H7 (cell line): ENCODE data around the gene TAF3. TPM values are rescaled to one million over a fixed set of nuclear protein-coding genes. Genes with fewer than 3 reads are reported as not detected.

Source experiments
- DNase-seq: peaks from one replicate; pipeline ENCODE4 v3.0.0; 2012
- H3K27me3 ChIP-seq: 2 replicates; pipeline ENCODE4 v1.6.0; 2011; ENCODE audit warnings: mild to moderate bottlenecking, low read length; ENCODE audit not compliant: control insufficient read depth, insufficient read depth
- H3K36me3 ChIP-seq: replicated peaks from 2 replicates; pipeline ENCODE4 v1.5.1; 2011; ENCODE audit warnings: low read length; ENCODE audit not compliant: control insufficient read depth, insufficient read depth
- H3K4me3 ChIP-seq: 2 replicates; pipeline ENCODE4 v1.5.1; 2011; ENCODE audit warnings: low read depth, mild to moderate bottlenecking, control low read depth, low read length, moderate library complexity; ENCODE audit not compliant: insufficient read depth
- total RNA-seq: library from RNA; depleted of rRNA; stranded (reverse); fragments of >200 nt; shearing (Covaris generic); gene quantifications from 2 replicates; pipeline ENCODE4 v1.2.3, GENCODE V29; 2014

The TAF3 gene
- total RNA-seq, 1 experiment from 2014 or later: 1.5 TPM

DNA sequence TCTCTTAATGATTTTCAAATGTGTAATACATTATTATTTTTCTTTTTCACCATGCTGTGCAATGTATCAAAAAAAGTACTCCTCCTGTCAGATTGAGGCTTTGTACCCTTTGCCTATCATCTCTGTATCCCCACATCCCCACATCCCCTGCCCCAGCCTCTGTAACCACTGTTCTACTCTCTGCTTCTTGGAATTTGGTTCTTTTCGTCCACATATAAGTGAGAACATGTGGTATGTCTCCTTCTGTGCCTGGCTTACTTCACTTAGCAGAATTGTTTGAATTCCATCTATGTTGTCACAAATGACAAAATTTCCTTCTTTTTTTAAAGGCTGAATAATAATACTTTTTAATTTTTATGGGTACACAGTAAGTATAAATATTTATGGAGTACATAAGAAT, 13.8 kb downstream of the TAF3 start:
- no peak overlapping the region for H3K4me3 ChIP-seq
- DNase-seq: no peak
- no peaks in the 10 kb centered on the region for H3K36me3 ChIP-seq
- no peaks in the 10 kb centered on the region for H3K27me3 ChIP-seq

DNA sequence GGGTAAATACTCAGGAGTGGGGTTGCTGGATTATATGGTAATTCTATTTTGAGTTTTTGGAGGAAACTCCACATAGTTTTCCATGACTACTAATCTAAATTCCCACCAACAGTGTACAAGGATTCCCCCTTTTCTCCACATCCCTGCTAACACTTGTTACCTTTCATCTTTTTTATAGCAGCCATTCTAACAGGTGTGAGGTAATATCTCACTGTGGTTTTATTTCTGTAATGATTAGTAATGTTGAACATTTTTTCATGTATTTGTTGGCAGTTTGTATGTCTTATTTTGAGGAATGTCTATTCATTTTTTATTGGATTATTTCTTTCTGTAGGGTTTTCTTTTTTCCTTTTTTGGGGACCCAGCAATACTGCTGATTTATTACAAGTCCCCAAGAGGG, 14.9 kb downstream of the TAF3 start:
- no peak for DNase-seq
- Histone ChIP-seq H3K4me3 (no peak overlapping the region), H3K36me3 (no peaks in the 10 kb centered on the region), H3K27me3 (no peaks in the 10 kb centered on the region)

DNA sequence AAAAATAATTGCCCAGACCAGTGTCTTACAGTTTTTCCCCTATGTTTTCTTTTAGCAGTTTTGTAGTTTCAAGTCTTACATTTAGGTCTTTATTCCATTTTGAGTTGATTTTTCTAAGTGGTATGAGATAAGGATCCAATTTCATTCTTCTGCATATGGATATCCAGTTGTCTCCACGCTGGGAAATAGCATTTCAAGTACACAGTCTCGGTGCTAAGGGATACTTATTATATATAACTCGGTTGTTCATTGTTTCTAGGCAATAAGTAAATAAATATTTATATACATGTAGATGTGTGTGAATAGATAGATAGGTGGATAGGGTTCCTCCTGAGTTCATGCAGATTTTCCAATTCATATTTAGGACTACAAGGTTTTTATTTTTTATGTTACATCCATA, 16.0 kb downstream of the TAF3 start:
- no peak for DNase-seq
- Histone ChIP-seq H3K27me3 (no peaks in the 10 kb centered on the region), H3K4me3 (no peak overlapping the region), H3K36me3 (no peaks in the 10 kb centered on the region)

DNA sequence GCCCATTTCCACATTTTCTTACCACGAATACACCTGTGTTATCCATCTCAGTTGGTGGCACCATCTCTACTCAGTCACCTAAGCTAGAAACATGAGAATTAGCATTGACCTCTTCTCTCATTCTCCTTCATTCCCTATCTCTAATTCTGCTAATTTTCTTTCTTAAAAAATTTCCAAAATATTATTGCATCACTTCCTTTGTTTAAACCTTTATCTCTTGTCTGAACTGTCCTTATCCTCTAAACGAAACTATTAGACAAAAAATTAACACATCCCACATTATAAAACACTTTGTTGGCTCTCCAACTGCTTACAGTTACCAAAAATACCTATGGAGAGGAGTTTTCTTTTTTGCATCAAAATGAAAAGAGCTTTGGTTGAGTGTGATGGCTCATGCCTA, 18.3 kb downstream of the TAF3 start:
- no peaks in the 10 kb centered on the region for H3K27me3 ChIP-seq
- H3K36me3 ChIP-seq: no peaks in the 10 kb centered on the region
- no peak overlapping the region for H3K4me3 ChIP-seq
- DNase-seq: no peak

DNA sequence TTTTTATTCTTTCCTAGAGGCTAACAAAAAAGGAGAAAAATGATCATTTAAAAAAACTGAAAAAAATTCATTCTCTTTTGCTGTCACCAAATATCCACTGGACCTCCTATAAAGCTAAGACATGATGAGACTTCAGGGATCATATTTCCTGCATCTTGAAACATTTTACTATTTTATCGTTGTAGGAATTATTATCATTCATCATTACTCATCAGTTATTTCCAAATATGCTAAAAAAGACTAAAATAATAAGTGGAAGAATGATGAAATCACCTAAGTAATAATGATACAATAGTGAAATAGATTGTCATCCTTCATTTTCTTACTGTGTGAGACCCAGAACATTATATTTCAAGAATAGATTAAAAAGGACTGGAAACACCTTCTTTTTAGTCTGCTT, 28.3 kb downstream of the TAF3 start:
- H3K27me3 ChIP-seq: no peaks in the 10 kb centered on the region
- no peak for DNase-seq
- H3K36me3 ChIP-seq: no peaks in the 10 kb centered on the region
- no peak overlapping the region for H3K4me3 ChIP-seq

DNA sequence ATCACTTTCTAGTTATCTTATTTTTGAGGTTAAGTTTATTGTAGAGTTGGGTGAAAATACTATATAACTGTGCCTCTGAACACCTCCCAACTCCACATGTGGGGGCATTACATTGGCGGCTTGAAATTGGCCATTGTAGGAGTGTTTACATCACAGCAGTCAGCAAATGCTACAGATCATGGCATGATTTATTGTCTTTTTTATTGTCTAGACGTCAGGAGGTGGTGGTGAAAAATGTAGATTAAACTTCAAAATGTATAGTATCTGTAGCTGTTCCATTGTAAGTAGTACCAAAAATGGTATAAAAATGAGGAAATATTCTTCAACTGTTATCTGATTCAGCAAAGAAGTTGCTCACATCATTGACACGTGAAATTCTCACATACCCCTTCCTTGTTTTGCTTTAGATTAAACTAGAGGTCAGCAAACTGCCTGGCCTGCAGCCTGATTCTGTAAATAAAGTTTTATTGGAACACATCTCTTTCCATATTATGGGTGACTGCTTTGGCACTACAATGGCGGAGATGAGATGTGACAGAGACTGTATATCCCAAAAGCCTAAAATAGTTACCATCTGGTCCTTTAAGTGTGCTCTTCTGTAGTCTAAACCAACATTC, 35.0 kb downstream of the TAF3 start:
- no peak overlapping the region for H3K4me3 ChIP-seq
- no peaks in the 10 kb centered on the region for H3K27me3 ChIP-seq
- H3K36me3 ChIP-seq: no peaks in the 10 kb centered on the region
- no peak for DNase-seq

DNA sequence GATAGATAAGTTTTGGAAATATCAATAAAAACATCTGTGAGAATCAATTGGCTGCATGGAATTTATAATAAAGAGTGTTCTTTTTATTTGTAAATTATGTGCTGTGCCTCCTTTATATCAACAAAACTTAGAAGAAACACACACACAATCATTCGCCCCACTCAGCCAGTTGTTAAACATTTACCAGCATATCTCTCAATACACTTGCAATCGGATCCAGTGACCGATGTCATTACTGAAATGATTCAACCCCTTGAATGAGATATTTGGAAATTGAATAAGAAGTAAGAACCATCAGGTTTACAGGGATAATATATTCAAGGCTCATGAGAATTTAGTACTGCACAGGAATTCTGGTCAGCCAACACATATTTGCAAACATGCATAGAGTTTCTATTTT, 35.6 kb downstream of the TAF3 start:
- Histone ChIP-seq H3K27me3 (no peaks in the 10 kb centered on the region), H3K36me3 (no peaks in the 10 kb centered on the region), H3K4me3 (no peak overlapping the region)
- DNase-seq: no peak

DNA sequence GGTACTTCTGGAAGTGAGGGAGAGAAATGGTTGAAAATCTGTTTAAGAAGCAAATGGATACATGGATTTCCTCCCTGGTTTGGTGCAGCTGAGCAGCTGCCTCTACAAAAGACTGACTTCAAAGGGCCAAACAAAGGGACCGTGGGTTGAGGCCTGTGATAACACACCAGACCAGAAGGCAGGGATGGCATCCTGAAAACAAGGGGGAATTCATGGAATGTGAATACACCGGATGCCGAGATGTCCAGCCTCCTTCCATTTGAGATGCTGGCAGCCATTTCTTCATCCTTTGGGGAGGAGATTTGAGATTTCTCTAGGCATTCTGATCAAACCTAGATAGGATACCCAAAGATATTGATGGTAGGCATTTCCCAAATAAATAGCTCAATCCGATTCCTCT, 36.9 kb downstream of the TAF3 start:
- H3K27me3 ChIP-seq: no peaks in the 10 kb centered on the region
- no peak overlapping the region for H3K4me3 ChIP-seq
- DNase-seq: peak; percentile 39
- no peaks in the 10 kb centered on the region for H3K36me3 ChIP-seq

DNA sequence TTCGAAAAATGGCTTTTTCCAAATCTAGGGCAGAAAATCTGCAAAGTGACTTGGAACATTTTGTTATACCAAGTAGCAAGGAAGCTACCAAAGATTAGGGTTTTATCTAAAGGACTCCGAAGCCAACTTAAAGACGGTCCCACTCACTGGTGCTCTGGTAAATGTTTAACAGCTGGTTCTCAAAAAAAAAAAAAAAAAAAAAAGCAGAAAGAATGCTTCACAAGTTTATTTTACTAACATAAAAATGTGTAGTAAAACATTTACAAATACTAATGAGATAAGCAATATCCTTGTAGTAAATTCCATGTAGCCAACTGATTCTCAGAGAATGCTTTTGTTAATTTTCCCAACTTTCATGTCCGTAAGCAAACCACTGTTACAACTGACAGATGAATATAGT, 38.4 kb downstream of the TAF3 start:
- no peak for DNase-seq
- H3K36me3 ChIP-seq: no peaks in the 10 kb centered on the region
- no peaks in the 10 kb centered on the region for H3K27me3 ChIP-seq
- no peak overlapping the region for H3K4me3 ChIP-seq

DNA sequence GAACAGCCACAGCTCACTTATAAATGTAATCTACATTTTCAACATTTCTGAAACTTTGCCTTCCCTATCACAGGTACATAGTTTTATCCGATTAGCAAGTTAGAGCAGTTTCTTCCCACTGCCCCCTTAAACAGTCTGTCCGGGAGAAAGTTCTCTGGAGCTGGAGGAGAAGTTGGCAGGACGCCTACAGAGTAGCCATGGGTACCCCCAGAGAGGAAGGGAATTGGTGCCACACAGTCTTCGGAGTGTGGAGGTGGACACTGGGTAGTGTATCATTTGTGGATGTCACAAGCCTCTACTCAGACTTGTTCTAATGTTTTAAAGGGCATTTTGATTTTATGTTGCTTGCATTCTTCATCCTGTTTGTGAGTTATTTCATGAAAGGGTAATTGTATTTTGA, 39.0 kb downstream of the TAF3 start:
- H3K27me3 ChIP-seq: no peaks in the 10 kb centered on the region
- H3K4me3 ChIP-seq: no peak overlapping the region
- no peaks in the 10 kb centered on the region for H3K36me3 ChIP-seq
- DNase-seq: no peak

DNA sequence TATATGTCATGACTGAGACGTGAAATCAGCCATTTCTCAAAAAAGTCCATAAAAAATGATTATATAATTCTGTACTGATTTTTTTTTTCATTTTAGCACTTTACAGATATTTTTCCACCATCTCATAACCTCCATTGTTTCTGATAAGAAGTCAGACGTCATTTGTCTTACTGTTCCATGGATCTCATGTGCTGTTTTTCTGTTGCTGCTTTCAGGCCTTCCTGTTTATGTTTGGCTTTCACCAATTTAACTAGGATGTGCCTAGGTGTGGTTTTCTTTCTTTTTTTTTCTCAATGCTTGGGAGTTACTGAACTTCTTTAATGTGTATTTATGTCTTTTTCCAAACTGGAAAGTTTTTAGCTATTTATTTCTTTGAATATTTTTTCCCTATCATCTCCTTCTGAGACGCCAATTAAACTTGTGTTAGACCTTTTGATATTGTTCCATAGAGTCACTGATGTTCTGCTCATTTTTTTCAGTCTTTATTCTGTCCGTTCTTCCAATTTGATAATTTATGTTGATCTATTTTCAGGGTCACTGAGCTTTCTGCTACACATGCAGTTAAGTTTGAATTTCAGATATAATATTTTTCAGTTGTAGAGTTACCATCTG, 43.3 kb downstream of the TAF3 start:
- DNase-seq: no peak
- no peaks in the 10 kb centered on the region for H3K36me3 ChIP-seq
- H3K4me3 ChIP-seq: no peak overlapping the region
- H3K27me3 ChIP-seq: no peaks in the 10 kb centered on the region

DNA sequence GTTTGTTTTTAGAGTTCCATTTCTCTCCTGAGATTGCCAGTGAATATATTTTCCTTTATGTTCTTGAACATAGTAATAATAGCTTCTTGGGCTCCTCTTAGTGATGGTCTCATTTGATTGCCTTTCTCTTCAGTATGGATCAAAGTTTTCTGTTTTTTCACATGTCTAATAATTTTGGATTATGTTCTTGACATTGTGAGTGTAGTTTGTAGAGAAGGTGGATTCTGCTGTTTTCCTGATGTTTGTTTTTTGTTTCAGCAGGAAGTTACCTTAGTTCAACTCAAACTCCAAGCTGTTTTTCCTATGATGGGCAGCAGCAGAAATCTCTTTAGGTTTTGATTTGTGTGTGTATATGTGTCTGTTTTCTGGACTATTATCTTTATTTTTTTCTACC, 43.8 kb downstream of the TAF3 start:
- Histone ChIP-seq H3K27me3 (no peaks in the 10 kb centered on the region), H3K4me3 (no peak overlapping the region), H3K36me3 (no peaks in the 10 kb centered on the region)
- no peak for DNase-seq

DNA sequence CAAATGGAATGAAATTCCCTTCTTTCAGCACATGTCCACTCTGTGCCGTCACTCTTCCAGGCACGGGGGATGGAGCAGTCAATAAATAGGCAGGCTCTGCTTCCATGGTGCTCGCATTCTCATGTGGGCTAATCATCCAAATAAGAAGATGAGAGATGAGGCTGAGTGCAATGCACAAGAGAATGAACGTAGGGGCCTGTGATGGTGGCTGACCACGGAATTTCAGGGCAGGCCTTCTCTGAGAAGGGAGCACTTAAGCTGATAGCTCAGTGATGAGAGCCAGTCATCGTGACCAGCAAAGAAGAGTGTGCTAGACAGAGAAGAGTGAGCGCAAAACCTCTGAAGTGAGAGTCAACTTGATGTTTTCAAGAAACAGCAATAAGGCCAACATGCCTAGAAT, 47.9 kb downstream of the TAF3 start:
- no peak overlapping the region for H3K4me3 ChIP-seq
- no peak for DNase-seq

DNA sequence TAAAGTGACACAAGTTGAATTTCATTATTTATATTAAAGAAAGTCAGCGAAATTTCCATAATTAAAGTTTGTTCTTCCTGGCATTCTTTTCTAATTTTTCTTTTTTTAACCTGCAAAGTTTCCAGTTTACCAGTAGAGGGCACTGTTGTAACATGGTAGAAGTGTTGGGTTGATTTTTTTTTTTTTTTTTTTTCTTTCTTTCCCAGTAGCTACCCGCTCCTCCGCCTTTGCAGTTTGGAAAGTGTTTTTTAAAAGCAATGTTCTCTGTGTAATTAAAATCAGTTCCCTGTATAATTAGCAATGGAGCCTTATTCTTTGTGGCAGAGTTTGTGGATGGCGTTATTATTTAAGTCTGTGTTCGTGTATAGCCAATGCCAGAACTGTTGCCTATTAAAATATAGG, 53.7 kb downstream of the TAF3 start:
- Histone ChIP-seq H3K4me3 (no peak overlapping the region), H3K36me3 (no peaks in the 10 kb centered on the region), H3K27me3 (no peaks in the 10 kb centered on the region)
- peak; percentile 22 for DNase-seq

More for the DNA sequence above, 47.9 kb downstream of the TAF3 start:
- no peaks in the 10 kb centered on the region for H3K27me3 ChIP-seq
- no peaks in the 10 kb centered on the region for H3K36me3 ChIP-seq

DNA sequence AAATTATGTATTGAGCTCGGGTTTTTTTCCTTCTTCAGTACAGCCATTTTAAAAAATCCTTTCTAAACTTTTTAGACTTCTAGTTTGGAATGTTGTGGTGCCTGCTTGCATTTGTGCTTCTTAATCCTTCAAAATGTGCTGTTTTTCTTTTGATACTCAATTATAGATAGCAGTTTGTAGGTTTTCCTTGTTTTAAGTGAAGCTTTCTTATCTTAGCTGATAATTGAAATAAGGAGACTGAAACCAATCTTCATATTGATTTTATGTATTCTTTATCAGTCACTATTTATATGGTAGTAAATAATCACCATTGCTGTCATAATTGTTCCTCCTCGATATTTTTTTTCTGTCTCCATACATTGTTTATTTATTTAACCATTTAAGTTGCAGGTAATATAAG, 56.6 kb downstream of the TAF3 start:
- Histone ChIP-seq H3K36me3 (no peaks in the 10 kb centered on the region), H3K4me3 (no peak overlapping the region)
- no peak for DNase-seq

More for the DNA sequence above, 56.6 kb downstream of the TAF3 start:
- H3K27me3 ChIP-seq: no peaks in the 10 kb centered on the region
